Osteocyte (in vitro differentiated cells): Measurements from ENCODE around the gene CLDN20. TPM values are rescaled to one million over a fixed set of nuclear protein-coding genes. Genes with fewer than 3 reads are reported as not detected.

Source experiments
- DNase-seq: peaks from one replicate; pipeline ENCODE4 v3.0.0; 2021; ENCODE audit warnings: mixed read lengths; ENCODE audit not compliant: unreplicated experiment; ENCODE audit errors: extremely low spot score
- H3K27ac Mint-ChIP-seq: one replicate; pipeline ENCODE4 v1.8.0; 2021; ENCODE audit warnings: mild to moderate bottlenecking, mixed read lengths; ENCODE audit not compliant: unreplicated experiment
- H3K27me3 Mint-ChIP-seq: one replicate; pipeline ENCODE4 v1.8.0; 2021; ENCODE audit warnings: mixed read lengths; ENCODE audit not compliant: unreplicated experiment
- H3K36me3 Mint-ChIP-seq: one replicate; pipeline ENCODE4 v1.8.0; 2021; ENCODE audit warnings: mixed read lengths; ENCODE audit not compliant: unreplicated experiment
- H3K4me1 Mint-ChIP-seq: one replicate; pipeline ENCODE4 v1.8.0; 2021; ENCODE audit warnings: mixed read lengths; ENCODE audit not compliant: unreplicated experiment
- H3K4me3 Mint-ChIP-seq: one replicate; pipeline ENCODE4 v1.8.0; 2021; ENCODE audit warnings: mild to moderate bottlenecking, moderate library complexity, mixed read lengths; ENCODE audit not compliant: unreplicated experiment
- H3K9me3 Mint-ChIP-seq: one replicate; pipeline ENCODE4 v1.8.0; 2021; ENCODE audit warnings: mixed read lengths; ENCODE audit not compliant: unreplicated experiment
- total RNA-seq: library from RNA; stranded (reverse); gene quantifications from 2 replicates; pipeline ENCODE4 v1.2.1, GENCODE V29; 2021
- TF ChIP-seq, protein P1 (sequence below): fragments of 200-600 bp; sonication (generic); IDR thresholded peaks from 2 replicates; pipeline ENCODE4 v1.5.0; 2021; ENCODE audit warnings: antibody characterized with exemption, mild to moderate bottlenecking, moderate library complexity

Gene CLDN20
- total RNA-seq, 1 donor from 2014 or later: not detected

DNA sequence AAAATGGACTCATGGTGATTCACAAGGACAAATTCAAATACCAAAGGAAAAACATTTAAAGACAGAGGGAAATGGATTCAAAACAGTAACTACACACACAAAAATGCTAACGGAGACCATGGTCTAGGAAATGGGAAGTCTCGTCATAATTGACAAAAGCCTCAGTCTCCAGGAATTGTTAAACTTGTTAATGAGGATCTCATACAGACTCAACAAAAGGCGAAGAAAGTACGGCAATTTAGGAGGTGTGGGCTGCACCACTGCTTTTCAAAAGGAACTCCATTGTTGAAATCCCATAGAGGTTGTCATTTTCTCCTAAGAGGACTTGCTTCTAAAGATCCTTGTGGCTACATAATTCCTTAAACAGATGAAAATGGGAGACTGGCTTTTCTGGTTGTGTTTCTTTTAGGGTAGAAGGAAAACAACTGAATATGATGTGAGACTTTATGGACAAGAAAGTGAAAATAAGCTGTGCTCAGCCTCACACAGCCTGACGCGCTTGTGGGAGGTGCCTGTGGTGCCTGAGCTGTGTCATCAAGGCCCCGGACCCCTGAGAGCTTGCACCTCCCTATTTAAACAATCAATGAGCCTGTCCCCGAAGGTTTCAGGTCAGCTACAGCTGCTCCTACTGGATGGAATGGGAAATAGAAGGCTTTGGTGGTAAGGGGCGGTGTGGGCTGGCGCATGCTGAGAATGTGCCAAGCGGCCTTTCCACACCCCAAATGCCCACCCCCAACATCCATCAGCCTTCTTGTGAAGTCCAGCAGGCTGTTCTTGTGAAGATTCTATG lies 2.5 kb upstream of the CLDN20 start:
- TF ChIP-seq, protein P1, sequence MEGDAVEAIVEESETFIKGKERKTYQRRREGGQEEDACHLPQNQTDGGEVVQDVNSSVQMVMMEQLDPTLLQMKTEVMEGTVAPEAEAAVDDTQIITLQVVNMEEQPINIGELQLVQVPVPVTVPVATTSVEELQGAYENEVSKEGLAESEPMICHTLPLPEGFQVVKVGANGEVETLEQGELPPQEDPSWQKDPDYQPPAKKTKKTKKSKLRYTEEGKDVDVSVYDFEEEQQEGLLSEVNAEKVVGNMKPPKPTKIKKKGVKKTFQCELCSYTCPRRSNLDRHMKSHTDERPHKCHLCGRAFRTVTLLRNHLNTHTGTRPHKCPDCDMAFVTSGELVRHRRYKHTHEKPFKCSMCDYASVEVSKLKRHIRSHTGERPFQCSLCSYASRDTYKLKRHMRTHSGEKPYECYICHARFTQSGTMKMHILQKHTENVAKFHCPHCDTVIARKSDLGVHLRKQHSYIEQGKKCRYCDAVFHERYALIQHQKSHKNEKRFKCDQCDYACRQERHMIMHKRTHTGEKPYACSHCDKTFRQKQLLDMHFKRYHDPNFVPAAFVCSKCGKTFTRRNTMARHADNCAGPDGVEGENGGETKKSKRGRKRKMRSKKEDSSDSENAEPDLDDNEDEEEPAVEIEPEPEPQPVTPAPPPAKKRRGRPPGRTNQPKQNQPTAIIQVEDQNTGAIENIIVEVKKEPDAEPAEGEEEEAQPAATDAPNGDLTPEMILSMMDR: no peak
- Mint-ChIP-seq H3K4me1 (peaks cover 19% of the 10 kb centered on the region), H3K36me3 (peaks cover 25% of the 10 kb centered on the region), H3K9me3 (no peaks in the 10 kb centered on the region), H3K27me3 (no peaks in the 10 kb centered on the region), H3K27ac (no peak overlapping the region), H3K4me3 (no peak overlapping the region)
- no peak for DNase-seq

DNA sequence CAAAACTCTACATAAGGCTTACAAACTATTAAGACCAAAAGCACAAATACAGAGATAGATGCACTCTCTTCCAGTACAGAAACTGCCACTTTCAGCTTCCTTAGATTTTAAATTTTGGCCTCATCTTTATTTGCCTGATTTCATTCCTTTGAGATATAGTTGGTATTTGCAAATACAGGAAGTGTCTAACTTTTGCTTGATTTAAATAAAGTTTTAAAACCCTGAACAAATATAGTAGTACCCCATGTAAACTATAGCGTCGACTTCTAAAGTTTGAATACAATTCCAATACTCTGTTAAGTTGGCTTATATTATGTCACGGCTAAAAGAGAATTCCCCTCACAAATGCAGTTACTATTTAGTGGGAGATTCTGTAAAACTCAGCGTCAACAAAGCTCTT lies 1.2 kb upstream of the CLDN20 start:
- H3K4me3 Mint-ChIP-seq: no peak overlapping the region
- H3K9me3 Mint-ChIP-seq: no peaks in the 10 kb centered on the region
- H3K36me3 Mint-ChIP-seq: peaks cover 20% of the 10 kb centered on the region
- no peaks in the 10 kb centered on the region for H3K27me3 Mint-ChIP-seq
- TF ChIP-seq, protein P1: no peak
- H3K27ac Mint-ChIP-seq: no peak overlapping the region
- H3K4me1 Mint-ChIP-seq: peaks cover 19% of the 10 kb centered on the region
- no peak for DNase-seq

DNA sequence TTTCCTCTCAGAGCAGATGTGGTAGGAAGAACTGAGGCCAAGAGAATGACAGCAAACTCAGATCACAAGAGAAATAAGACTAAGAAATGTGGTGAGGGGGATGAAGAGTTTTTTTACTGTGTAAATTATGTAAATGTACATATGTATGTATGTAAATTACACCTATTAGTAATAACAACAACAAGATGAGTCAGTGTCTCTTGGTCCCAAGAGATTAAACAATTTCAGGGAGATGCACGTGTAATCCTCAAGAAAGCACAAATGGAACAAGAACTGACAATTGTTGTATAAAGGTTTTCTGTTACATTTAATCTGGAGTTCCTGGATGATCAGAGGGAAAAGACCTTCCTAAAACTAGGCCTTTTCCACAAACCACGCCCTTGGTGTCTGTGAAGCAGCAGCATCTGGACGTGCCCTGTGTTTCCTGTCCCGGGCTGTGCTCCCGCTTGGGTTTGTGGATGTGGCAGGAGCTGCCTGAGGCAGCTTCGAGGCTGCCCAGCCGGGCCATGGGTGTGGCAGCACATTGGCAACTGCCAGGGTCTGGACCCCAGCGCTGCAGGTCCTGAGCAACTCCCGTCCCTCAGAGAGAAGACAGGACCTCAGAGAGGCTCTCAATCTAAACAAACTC lies 994 bp downstream of the CLDN20 start:
- Mint-ChIP-seq H3K27ac (peak overlapping the region; percentile 90), H3K4me1 (peaks cover 22% of the 10 kb centered on the region), H3K36me3 (peaks cover 12% of the 10 kb centered on the region), H3K9me3 (no peaks in the 10 kb centered on the region), H3K4me3 (no peak overlapping the region), H3K27me3 (no peaks in the 10 kb centered on the region)
- no peak for DNase-seq
- TF ChIP-seq, protein P1: no peak

DNA sequence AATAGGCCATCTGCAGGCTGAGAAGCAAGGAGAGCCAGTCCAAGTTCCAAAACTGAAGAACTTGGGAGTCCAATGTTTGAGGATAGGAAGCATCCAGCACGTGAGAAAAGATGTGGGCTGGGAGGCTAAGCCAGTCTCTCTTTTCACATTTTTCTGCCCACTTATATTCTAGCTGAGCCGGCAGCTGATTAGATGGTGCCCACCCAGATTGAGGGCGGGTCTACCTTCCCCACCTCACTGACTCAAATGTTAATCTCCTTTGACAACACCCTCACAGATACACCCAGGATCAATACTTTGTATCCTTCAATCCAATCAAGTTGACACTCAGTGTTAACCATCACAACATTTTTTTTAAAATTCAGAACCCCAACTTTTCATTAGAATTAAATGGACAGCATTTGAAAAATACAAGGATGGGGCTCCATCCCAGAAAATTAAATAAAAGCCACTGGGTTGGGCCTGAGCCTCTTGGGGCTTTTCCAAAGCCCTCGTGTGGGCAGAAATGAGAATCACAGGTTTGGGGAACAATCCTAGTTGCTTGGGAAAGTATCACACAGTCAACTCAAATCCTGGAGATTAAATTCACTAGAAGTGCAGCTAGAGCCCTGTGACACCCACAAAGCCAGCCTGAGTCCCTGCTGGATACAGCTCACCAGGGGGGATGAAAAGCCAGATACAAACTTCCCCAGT lies 2.2 kb downstream of the CLDN20 start:
- peaks cover 24% of the 10 kb centered on the region for H3K4me1 Mint-ChIP-seq
- H3K36me3 Mint-ChIP-seq: peaks cover 13% of the 10 kb centered on the region
- no peaks in the 10 kb centered on the region for H3K27me3 Mint-ChIP-seq
- DNase-seq: no peak
- no peaks in the 10 kb centered on the region for H3K9me3 Mint-ChIP-seq
- TF ChIP-seq, protein P1: no peak
- peak overlapping the region; percentile 44 for H3K27ac Mint-ChIP-seq
- no peak overlapping the region for H3K4me3 Mint-ChIP-seq

DNA sequence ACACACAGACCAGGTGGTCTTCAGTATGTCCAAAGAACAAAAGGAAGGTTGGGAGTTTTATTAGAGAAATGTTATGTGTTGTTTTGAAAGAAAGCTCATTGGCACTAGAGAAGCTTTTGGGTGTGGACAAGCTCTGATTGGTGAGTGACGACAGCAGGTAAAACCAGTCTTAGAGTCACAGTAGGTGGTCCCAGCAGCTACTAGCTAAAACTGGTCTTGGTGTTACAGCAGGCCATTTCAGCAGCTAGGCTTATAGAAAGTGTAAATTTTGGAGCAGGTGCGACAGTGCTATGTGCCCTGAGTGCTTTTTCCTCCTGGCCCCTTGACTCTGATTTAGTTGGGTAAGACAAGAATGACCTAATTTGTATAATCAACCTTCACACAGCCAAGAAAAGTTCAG lies 3.6 kb downstream of the CLDN20 start:
- H3K4me1 Mint-ChIP-seq: peaks cover 31% of the 10 kb centered on the region
- TF ChIP-seq, protein P1: no peak
- no peak overlapping the region for H3K4me3 Mint-ChIP-seq
- H3K9me3 Mint-ChIP-seq: no peaks in the 10 kb centered on the region
- H3K27ac Mint-ChIP-seq: no peak overlapping the region
- H3K36me3 Mint-ChIP-seq: peaks cover 9% of the 10 kb centered on the region
- DNase-seq: no peak
- H3K27me3 Mint-ChIP-seq: no peaks in the 10 kb centered on the region
